ENCODE measurements around the gene C10orf71.
A peak's percentile ranks its signal among the peaks of the same experiment; 100 is the strongest.

C10orf71 gene

DNA sequence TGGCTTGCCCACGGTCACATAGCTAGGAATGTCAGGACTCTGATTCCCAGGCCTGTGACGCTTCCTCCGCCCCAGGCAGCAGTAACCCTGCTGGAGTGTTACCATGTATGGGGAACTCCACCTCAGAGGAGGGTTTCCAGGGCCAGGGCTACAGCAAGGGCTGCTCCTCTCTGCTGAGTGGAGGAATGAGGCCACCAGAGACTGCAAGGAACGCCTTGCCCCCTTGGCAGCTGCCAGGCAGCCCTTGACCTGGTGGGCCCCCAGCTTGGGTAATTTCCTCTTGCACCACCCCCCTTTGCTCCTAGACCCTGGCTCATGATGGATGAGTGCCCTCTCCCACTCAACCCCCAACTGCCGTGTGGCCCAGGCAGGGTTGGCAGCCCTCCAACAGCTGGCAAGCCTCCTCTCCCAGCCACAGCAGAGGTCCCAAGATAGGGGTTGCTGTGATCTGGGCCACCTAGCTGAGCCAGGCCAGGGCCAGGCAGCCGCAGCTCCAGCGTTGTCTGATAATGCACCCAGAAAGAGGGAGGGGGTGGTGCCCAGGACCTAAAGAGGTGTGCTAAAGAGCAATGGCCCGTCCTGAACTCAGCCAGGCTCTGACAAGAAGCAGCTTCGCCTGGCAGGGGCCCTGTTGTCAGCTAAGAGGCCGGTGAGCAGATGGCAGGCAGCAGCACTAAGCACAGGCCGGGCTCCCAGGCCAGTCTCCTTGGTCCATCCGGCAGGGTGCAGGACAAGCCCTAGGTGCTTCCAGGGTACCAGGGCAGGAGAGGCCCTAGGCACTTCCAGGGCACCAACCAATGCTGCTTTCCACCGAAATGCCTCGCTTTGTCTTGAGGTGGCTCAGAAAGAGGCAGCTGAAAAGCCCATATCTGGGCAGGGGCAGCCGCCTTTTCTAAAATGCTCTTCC lies 61.6 kb downstream of the C10orf71 start:
- DNase-seq (ENCODE audit: low spot score), result no peak

- no peak for DNase-seq (ENCODE audit: low spot score)
Measured at GRCh38 chr10:49361178-49361554, 62.2 kb downstream of the C10orf71 start.

DNA sequence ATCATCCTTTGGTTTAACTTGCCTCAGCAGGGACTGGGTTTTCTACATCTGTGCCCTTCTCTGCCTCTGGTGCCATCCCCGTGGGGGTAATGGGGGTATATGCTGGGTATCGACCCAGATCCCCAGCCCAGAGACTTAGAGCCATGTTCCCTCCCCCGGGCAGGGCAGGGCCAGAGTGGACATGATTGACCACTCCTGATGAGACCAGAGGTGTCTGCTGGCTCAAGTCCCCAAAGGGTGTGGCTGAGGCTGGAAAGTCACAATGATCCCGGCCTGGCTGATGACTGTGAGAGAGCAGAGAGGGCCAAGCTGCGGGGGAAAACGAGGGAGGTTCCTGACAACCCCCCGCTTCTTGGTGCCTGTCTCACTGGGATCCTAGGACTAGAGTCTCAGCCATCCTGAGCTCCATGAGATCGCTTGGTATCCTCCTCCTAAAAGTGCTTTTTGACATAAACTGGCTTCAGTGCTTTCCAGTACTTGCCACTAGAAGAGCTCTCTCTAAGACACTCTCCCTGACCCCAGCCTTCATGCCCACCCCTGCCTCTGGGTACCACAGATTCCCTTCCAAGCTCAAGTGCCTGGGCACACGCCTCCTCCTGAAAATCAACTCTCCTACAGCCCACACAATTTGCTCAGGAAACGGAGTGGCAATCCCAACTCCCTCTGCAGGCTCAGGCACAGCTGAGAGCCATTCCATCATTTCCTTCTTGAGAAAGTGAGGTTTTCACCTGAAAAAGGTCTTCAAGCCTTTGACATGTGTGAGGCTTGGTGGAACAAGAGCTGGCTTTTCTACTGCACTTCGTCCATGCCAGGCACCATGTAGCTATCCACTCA lies 63.0 kb downstream of the C10orf71 start:
- DNase-seq (ENCODE audit: low spot score), result no peak

DNA sequence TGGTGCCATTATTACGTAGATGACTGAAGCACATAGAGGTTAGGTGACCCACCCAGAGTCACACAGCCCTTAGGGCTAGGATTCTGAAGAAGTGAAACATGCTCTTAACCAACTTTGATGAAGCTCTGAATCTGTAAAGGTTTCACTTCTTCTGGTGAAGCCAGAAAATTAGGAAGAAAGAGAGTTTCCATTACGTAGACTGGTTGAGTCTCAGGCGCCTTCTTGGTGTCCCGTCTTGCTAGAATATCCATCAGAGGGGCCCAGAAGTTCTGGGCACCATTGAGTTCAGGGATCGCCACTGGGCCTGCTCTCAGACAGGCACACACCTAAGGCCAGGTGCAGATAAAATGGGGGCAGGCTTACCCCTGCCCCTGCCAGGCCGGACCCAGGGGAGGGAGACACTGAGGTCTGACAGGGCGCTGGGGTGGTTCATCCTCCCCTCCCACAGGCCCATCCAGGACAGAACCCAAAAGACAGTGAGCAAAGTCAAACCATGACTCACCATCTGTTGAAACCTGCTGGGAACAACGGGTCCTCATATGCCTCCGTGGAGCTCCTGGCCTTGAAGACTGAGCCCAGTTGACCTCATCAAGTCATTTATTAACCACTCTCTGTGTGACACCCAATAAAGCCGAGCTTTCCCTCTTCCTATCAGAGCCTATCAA lies 63.8 kb downstream of the C10orf71 start:
- DNase-seq (ENCODE audit: low spot score), result peak; percentile 45

GRCh38 chr10:49363309-49364031 lies 64.5 kb downstream of the C10orf71 start:
- DNase-seq (ENCODE audit: low spot score), result no peak

DNA sequence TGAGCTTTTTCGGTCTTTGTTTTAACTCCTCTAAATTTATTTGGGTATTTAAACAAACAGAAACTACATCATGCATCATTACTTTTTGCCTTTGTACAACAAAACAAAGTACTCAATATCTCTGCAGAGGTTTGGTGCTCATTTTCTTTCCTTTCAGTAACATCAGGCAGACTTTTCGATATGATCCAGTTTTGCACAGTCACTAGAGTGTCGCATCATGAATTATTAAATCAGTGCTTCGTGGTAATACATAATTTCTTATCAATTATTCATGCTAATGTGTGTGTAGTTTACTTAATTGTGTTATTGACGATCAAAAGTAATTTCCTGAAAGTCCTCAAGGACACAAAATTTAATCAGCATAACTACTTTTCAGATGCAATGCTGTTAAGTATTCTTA lies 65.1 kb downstream of the C10orf71 start:
- DNase-seq (ENCODE audit: low spot score), result no peak

DNA sequence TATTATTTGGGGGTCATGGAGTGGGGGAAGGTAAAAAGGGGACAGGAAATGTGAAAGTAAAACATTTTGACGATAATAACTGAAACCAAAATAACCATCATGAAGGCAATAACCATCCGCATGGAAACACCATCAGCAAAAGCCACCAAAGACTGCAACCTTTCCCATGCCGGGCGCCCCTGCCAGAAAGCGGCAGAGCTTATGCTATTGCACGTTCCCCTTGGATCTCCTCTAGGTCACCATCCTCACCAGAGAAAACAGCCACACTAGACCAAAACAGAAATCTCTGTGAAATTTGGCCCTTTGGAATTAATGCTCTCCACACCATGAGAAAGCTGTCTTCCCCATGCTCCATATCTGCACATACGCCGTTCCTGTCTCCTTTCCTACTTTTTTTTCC lies 65.8 kb downstream of the C10orf71 start:
- DNase-seq (ENCODE audit: low spot score), result no peak

- DNase-seq (ENCODE audit: low spot score), result no peak
Measured at GRCh38 chr10:49365275-49365674, 66.3 kb downstream of the C10orf71 start.

GRCh38 chr10:49365675-49366415 lies 66.9 kb downstream of the C10orf71 start:
- DNase-seq (ENCODE audit: low spot score), result no peak

GRCh38 chr10:49366460-49366859 lies 67.5 kb downstream of the C10orf71 start:
- DNase-seq (ENCODE audit: low spot score), result no peak

DNA sequence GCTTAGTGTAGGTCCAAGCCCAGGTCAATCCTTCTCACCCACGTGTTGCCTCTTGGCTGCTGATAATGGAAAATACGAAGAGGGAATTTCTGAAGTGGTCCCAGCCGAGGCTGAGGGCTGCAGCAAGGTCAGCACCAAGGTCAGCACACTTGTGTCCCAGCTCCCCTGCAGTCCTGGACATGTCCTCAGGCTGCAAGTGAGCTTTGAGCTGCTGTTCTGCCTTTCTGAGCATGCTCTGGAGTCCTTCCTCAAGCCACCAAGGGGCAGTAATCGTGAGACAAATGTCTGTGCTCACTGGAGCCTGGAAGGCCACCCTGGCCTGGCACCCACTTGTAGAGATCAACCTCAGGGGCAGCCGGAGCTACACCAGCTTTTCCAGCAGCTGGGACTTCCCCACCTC lies 68.6 kb downstream of the C10orf71 start:
- DNase-seq (ENCODE audit: low spot score), result no peak

DNA sequence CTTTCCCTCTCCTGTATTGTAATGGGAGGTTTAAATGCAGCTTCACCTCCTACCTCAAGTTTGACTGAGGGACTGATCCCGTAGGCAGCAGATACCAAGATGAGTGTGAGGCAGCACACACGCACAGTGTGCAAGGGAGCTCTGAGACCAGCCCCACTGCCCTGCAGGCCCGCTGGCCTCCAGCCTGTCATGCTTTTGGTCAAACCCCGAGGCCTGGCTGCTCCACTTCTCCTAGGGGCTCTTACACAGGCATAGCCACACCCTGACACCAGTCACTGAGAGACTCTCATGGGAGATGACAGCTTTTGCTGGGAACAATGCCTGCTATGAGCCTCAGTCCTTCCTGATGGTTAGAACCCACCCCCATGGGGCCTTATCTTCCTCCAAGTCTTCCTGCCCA lies 69.3 kb downstream of the C10orf71 start:
- DNase-seq (ENCODE audit: low spot score), result no peak

DNA sequence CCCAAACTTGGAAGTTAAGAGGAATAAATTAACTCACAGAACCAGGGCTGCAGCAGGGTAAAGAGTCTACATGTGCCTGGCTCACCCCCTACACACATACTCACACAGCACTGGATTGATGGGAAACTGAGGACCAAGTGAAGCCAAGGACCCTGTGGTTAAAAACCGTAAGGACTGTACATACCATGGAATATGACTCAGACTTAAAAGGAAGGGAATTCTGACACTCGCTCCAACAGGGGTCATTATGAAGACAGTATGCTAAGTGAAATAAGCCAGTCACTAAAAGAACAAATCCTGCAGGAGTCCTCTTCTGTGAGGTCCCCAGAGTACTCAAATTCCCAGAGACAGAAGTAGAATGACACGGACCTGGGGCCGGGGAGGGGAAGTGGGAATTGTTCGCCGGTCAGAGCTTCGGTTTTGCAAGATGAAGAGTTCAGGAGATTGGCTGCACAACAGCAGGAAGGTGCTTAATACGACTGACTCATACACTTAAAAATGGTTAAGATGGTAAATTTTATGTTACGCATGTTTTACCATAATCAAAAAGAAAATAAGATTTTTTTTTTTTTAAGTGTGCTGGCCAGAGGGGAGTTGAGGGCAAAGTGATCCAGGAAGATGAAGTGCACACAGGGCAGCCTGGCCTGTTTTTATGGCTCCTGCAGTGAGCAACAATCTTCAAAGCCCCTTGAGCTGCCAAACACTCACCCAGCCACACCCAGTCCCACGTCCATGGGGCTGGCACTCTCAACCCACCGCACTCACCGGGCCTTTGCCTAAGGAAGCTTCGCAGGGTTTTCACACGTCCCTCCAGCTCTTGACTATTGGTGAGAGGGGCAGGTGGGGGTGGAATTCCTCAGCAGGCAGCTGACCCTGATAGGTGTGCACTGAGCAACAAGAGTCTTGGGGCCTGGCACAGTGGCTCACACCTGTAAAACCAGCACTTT lies 70.5 kb downstream of the C10orf71 start:
- no peak for DNase-seq (ENCODE audit: low spot score)

GRCh38 chr10:49370326-49371100 lies 71.5 kb downstream of the C10orf71 start:
- DNase-seq (ENCODE audit: low spot score), result no peak

GRCh38 chr10:49371967-49372366 lies 73.0 kb downstream of the C10orf71 start:
- DNase-seq (ENCODE audit: low spot score), result no peak

DNA sequence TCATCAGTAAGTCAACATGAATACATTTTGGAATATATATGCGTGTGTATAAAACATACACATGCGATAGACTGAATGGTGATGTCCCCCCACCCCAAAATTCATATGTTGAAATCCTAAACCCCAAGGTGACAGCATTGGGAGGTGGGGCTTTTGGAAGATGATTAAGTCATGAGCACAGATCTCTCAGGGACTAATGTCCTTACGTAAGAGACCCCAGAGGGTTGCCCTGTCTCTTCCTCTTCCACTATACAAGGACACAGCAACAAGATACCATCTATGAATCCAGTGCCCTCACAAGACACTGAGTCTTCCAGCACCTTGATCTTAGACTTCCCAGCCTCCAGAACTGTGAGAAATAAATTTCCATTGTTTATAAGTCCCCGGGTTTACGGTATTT lies 74.4 kb downstream of the C10orf71 start:
- DNase-seq (ENCODE audit: low spot score), result no peak

GRCh38 chr10:49374740-49375139 lies 75.8 kb downstream of the C10orf71 start:
- no peak for DNase-seq (ENCODE audit: low spot score)

GRCh38 chr10:49375611-49376010 lies 76.6 kb downstream of the C10orf71 start:
- no peak for DNase-seq (ENCODE audit: low spot score)
